NT2/D1 (cell line): ENCODE results near the gene CUEDC2.

Experiments
- DNase-seq: peaks from one replicate; pipeline ENCODE4 v3.0.0-alpha.2; 2011; ENCODE audit warnings: low read depth, low spot score
- H3K27me3 ChIP-seq: 2 replicates; pipeline ENCODE4 v1.6.0; 2011; ENCODE audit warnings: mild to moderate bottlenecking; ENCODE audit not compliant: insufficient read length, insufficient read depth
- H3K36me3 ChIP-seq: 2 replicates; pipeline ENCODE4 v1.6.1; 2011; ENCODE audit warnings: mild to moderate bottlenecking, low read length, mixed read lengths; ENCODE audit not compliant: insufficient read depth, insufficient read length
- H3K4me1 ChIP-seq: 2 replicates; pipeline ENCODE4 v1.5.1; 2011; ENCODE audit not compliant: insufficient read depth, insufficient read length
- H3K4me3 ChIP-seq: 2 replicates; pipeline ENCODE4 v1.5.1; 2011; ENCODE audit warnings: low read depth; ENCODE audit not compliant: insufficient read length
- H3K9ac ChIP-seq: 2 replicates; pipeline ENCODE4 v1.6.0; 2011; ENCODE audit warnings: low read depth; ENCODE audit not compliant: insufficient read length
- H3K9me3 ChIP-seq: 2 replicates; pipeline ENCODE4 v1.5.1; 2011; ENCODE audit warnings: mild to moderate bottlenecking, low read length; ENCODE audit not compliant: insufficient read depth
- SUZ12 ChIP-seq: IDR thresholded peaks from 2 replicates; pipeline ENCODE4 v1.6.1; 2011; ENCODE audit not compliant: insufficient read length, insufficient read depth; ENCODE audit errors: extremely low read depth
- YY1 ChIP-seq: IDR thresholded peaks from 2 replicates; pipeline ENCODE4 v1.6.1; 2011; ENCODE audit not compliant: insufficient read length, insufficient read depth
- ZNF274 ChIP-seq: IDR thresholded peaks from 2 replicates; pipeline ENCODE4 v1.6.1; 2011; ENCODE audit warnings: mild to moderate bottlenecking, low read depth, low read length

CUEDC2 gene

GRCh38 chr10:102422545-102423129 lies 9.7 kb downstream of the CUEDC2 start:
- Histone ChIP-seq H3K4me1 (peaks cover 12% of the 10 kb centered on the region), H3K9ac (no peak overlapping the region), H3K9me3 (no peaks in the 10 kb centered on the region), H3K27me3 (no peaks in the 10 kb centered on the region), H3K36me3 (peaks cover 23% of the 10 kb centered on the region), H3K4me3 (no peak overlapping the region)
- DNase-seq, result no peak
- TF ChIP-seq YY1 (no peak), ZNF274 (no peak), SUZ12 (no peak)

- peak overlapping the region; percentile 91 for H3K9ac ChIP-seq
- peak overlapping the region; percentile 87 for H3K4me3 ChIP-seq
- TF ChIP-seq YY1, result no peak
- TF ChIP-seq ZNF274, result no peak
- no peak for TF ChIP-seq SUZ12
- peaks cover 23% of the 10 kb centered on the region for H3K36me3 ChIP-seq
- no peaks in the 10 kb centered on the region for H3K9me3 ChIP-seq
- DNase-seq, result no peak
- peaks cover 12% of the 10 kb centered on the region for H3K4me1 ChIP-seq
- H3K27me3 ChIP-seq, result no peaks in the 10 kb centered on the region
Observed at GRCh38 chr10:102421757-102422512, 10.4 kb downstream of the CUEDC2 start.

- Histone ChIP-seq H3K36me3 (peaks cover 23% of the 10 kb centered on the region), H3K9ac (peak overlapping the region; percentile 91), H3K27me3 (no peaks in the 10 kb centered on the region), H3K9me3 (no peaks in the 10 kb centered on the region), H3K4me3 (peak overlapping the region; percentile 87), H3K4me1 (peaks cover 12% of the 10 kb centered on the region)
- TF ChIP-seq ZNF274 (no peak), YY1 (no peak), SUZ12 (no peak)
- DNase-seq, result no peak
Observed at GRCh38 chr10:102421507-102421756, 10.9 kb downstream of the CUEDC2 start.

GRCh38 chr10:102420714-102421506 lies 11.5 kb downstream of the CUEDC2 start, which contains the start of gene FBXL15:
TSS of gene FBXL15 (plus strand) at chr10:102420836. CDS start at chr10:102421130, 294 bp downstream.
- Histone ChIP-seq H3K36me3 (peaks cover 23% of the 10 kb centered on the region), H3K4me3 (peak within 1 kb of the TSS; percentile 87), H3K27me3 (no peaks in the 10 kb centered on the region), H3K9ac (peak within 1 kb of the TSS; percentile 91), H3K9me3 (no peaks in the 10 kb centered on the region), H3K4me1 (peaks cover 12% of the 10 kb centered on the region)
- TF ChIP-seq ZNF274 (no peak), SUZ12 (no peak), YY1 (no peak)
- peak; percentile 89 for DNase-seq

GRCh38 chr10:102420181-102420713 lies 12.1 kb downstream of the CUEDC2 start:
- DNase-seq, result no peak
- no peaks in the 10 kb centered on the region for H3K9me3 ChIP-seq
- H3K36me3 ChIP-seq, result peaks cover 23% of the 10 kb centered on the region
- peak overlapping the region; percentile 87 for H3K4me3 ChIP-seq
- peak overlapping the region; percentile 91 for H3K9ac ChIP-seq
- no peaks in the 10 kb centered on the region for H3K27me3 ChIP-seq
- TF ChIP-seq ZNF274 (no peak), SUZ12 (no peak), YY1 (no peak)
- H3K4me1 ChIP-seq, result peaks cover 12% of the 10 kb centered on the region

GRCh38 chr10:102419269-102420180 lies 12.8 kb downstream of the CUEDC2 start:
- TF ChIP-seq SUZ12 (no peak), YY1 (no peak), ZNF274 (no peak)
- H3K4me1 ChIP-seq, result peaks cover 12% of the 10 kb centered on the region
- no peaks in the 10 kb centered on the region for H3K9me3 ChIP-seq
- DNase-seq, result no peak
- H3K36me3 ChIP-seq, result peaks cover 18% of the 10 kb centered on the region
- no peaks in the 10 kb centered on the region for H3K27me3 ChIP-seq
- peak overlapping the region; percentile 87 for H3K4me3 ChIP-seq
- peak overlapping the region; percentile 91 for H3K9ac ChIP-seq
